ENCODE measurements around the gene SMAD2. TPM values are rescaled to one million over a fixed set of nuclear protein-coding genes. Genes with fewer than 3 reads are reported as not detected.

SMAD2 gene
- total and polyA plus RNA-seq, 2 of the 8 experiments (the other 6 are each of a cell fraction or from before 2014, with no cell fraction given), result 28.4 to 124 TPM

- no peak for TF ChIP-seq TBP (IDR thresholded peaks at IDR 0.05; ENCODE audit: low read depth, low read length)
- TF ChIP-seq FOSL1 (IDR thresholded peaks at IDR 0.05; ENCODE audit: insufficient read depth, low read depth, low read length), result no peak
Measured at GRCh38 chr18:47944972-47945852, 14.8 kb upstream of the SMAD2 start (continued).
